DMS 273 (cell line): ENCODE measurements around the gene CDSN.
"Not testable (repeated sequence)": the region's sequence is repeated elsewhere in the genome, so short reads cannot be mapped to it uniquely, and the experiment has no call there.

Experiments
- DNase-seq: peaks from one replicate; lab custom pipeline; 2025; ENCODE audit not compliant: unreplicated experiment; lab: John Stamatoyannopoulos, UW

CDSN gene

GRCh38 chr6:31087494-31088089 lies 32.7 kb downstream of the CDSN start:
- peak; percentile 94 for DNase-seq

GRCh38 chr6:31086788-31087440 lies 33.3 kb downstream of the CDSN start:
- no peak for DNase-seq

- DNase-seq: peak; percentile 86
Observed at GRCh38 chr6:31083742-31084354, 36.4 kb downstream of the CDSN start.

- DNase-seq: no peak
Observed at GRCh38 chr6:31081872-31082271, 38.4 kb downstream of the CDSN start.

GRCh38 chr6:31079656-31080261 lies 40.5 kb downstream of the CDSN start:
- DNase-seq: peak; percentile 79

GRCh38 chr6:31076611-31077010 lies 43.6 kb downstream of the CDSN start:
- DNase-seq: no peak

GRCh38 chr6:31075528-31075927 lies 44.7 kb downstream of the CDSN start:
- DNase-seq: no peak

- no peak for DNase-seq
Observed at GRCh38 chr6:31074401-31074800, 45.8 kb downstream of the CDSN start.

GRCh38 chr6:31070711-31071197 lies 49.5 kb downstream of the CDSN start:
- DNase-seq: peak; percentile 42

GRCh38 chr6:31068669-31069340 lies 51.4 kb downstream of the CDSN start:
- DNase-seq: peak; percentile 70

GRCh38 chr6:31067891-31068668 lies 52.2 kb downstream of the CDSN start:
- DNase-seq: not testable (repeated sequence)

GRCh38 chr6:31067028-31067427 lies 53.2 kb downstream of the CDSN start:
- not testable (repeated sequence) for DNase-seq

- DNase-seq: no peak
Observed at GRCh38 chr6:31065556-31065955, 54.7 kb downstream of the CDSN start.
